Measurements from ENCODE around the gene ARHGAP18.

DNA sequence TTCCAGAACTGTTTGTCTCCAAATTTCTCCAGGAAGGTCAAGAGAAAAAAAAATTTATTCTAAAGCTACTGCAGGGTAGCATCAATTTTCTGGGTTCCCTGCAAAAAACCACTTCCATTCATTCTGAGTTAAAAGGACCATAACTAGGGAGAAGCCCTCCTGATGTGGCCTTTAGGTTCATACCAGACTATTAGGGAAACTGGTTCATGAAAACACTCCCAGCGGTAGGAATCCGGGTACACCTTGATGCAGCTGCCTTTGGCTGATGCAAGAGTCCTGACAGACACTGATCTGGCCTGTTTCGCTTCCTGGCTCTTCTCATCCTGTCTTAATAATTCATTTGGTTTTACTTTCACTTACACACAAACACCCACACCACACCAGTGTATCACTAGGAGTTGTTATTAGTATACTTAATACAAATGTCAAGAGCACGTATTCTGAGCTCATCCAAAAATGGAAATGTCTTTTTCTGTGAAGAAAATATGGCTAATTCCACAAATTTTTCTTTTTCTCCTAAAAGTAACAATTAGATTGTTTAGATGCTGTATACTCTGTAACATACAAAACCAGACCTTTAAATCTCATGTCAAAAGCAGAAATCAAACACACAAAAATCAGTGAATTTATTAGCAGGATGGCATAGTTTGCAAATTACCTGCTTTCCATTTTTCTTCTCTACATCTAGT, 38.4 kb upstream of the ARHGAP18 start:
- TF ChIP-seq, protein P1, sequence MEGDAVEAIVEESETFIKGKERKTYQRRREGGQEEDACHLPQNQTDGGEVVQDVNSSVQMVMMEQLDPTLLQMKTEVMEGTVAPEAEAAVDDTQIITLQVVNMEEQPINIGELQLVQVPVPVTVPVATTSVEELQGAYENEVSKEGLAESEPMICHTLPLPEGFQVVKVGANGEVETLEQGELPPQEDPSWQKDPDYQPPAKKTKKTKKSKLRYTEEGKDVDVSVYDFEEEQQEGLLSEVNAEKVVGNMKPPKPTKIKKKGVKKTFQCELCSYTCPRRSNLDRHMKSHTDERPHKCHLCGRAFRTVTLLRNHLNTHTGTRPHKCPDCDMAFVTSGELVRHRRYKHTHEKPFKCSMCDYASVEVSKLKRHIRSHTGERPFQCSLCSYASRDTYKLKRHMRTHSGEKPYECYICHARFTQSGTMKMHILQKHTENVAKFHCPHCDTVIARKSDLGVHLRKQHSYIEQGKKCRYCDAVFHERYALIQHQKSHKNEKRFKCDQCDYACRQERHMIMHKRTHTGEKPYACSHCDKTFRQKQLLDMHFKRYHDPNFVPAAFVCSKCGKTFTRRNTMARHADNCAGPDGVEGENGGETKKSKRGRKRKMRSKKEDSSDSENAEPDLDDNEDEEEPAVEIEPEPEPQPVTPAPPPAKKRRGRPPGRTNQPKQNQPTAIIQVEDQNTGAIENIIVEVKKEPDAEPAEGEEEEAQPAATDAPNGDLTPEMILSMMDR (conservative IDR thresholded peaks at IDR 0.05; ENCODE audit: low read length): no peak
- no peak for TF ChIP-seq EZH2phosphoT487 (IDR thresholded peaks at IDR 0.05; ENCODE audit: borderline replicate concordance)
